GM19328 (cell line): ENCODE measurements around the gene LCE2D.
"Not testable (repeated sequence)": the region's sequence is repeated elsewhere in the genome, so short reads cannot be mapped to it uniquely, and the experiment has no call there.

Experiments used
- ATAC-seq: cut with Tn5 transposase; IDR thresholded peaks from one replicate; pipeline ENCODE4 v1.9.1; 2021; ENCODE audit warnings: mild to moderate bottlenecking, moderate library complexity; ENCODE audit not compliant: unreplicated experiment

The LCE2D gene, protein sequence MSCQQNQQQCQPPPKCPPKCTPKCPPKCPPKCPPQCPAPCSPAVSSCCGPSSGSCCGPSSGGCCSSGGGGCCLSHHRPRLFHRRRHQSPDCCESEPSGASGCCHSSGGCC

DNA sequence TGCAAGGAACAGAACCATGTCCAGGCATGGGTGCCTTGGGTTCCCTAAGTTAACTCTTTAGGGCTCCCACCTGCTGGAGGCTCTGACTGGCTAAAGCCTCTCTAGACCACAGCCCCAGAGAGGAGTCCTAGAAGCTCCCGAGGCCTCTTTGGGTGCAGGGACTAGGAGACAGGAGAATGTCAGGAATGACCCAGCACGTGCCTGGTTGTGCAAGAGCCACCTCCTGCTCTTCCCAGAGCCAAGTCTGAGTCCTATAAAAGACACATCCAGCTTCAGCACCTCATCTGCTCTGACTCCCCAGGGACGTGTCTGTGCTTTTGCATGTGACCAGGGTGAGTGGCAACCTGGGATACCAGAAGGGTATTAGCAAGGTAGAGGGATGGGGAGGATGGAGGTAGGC, at the start of gene LCE2D:
Gene LCE2D, plus strand, starts transcription at position 283 of the 400 bp plus-strand sequence. CDS start 726 bp downstream, outside the sequence.
- no peak for ATAC-seq

DNA sequence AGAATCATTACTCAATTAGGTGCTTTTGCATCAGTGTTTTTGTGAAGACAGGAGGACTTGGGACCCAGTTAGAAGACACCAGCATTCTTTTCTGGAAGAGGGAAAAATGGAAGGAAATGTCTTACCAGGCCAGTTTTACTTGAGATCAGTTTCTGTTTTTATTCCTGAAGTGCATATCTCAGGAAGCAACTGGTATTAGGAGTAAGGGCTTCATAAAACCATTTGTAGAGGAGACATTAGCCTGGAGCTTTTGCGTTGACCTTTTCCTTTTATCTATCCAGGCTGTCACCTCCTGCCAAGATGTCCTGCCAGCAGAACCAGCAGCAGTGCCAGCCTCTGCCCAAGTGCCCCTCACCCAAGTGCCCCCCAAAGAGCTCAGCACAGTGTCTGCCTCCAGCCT, 49.7 kb upstream of the LCE2D start, which contains the start of gene LCE3B:
Gene LCE3B, plus strand, starts transcription at position 301 of the 400 bp plus-strand sequence. Its CDS starts 0 bp downstream, at position 301.
- no peak for ATAC-seq

DNA sequence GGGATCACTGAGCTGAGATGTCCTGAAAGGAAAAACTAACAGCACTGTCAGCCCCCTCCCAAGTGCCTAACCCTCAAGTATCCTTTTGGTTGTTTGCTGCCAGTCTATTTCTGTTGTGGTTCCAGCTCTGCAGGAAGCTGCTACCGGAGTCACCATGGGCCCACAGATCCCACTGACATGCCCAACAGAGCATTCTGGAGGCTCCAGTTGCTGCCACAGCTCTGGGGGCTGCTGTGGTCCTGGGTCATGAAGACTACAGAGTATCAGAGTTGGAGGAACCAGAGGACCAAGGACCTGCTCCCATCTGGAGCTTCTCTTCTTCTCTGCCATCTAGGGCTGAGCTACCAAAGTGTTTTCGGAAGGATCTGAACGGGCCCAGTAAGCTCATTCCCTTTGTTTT, 41.2 kb upstream of the LCE2D start:
- ATAC-seq = no peak

DNA sequence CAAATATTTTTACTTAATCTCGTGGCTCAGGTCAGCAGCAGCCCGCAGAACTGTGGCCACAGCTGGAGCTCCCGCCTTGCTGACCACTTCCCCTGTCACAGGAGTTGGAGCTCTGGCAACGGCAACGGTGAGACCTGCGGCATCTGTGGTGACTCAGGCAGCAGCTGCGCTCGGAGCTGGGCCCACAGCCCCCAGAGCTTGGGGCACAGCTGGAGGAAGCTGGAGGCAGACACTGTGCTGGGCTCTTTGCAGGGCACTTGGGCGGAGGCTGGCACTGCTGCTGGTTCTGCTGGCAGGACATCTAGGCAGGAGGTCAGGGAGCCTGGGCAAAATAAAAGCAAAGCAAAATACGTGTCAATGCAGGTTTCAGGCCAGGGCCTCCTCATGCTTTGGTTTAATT, 40.4 kb upstream of the LCE2D start, which contains the start of gene LCE3A:
Gene LCE3A, minus strand, starts transcription at position 301 of the 400 bp plus-strand sequence. Its CDS starts 0 bp downstream, at position 301.
- ATAC-seq = no peak

DNA sequence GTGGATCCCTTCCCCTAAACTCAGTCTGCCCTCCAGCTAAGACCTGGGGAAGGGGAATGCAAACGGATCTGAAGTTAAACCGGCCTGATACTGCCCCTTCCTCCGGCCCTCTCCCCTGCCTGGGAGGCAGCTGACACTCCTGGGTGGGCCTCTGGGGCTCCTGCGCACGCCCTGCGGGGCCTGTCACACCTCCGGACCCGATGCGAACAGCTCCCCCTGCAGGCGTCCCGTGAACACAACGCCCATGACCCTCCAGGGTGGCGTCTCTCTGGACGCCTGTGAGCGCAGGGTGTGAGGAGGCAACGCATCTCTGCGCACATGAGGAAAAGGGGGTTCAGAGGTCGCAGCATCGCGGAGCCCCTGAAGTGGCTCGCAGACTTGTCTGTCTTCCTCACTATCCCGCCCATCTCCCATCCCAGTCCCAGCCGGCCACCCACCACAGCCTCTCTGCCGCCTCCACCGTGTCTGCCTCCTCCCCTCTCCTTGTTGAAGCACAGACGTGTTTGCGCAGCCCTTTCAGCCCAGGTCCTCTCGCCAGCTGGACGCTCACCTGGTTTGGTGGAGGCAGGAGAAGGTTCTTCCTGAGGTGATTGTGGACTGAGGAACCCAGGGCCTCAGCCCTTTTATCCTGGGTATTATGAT, 39.9 kb upstream of the LCE2D start:
- ATAC-seq = no peak

DNA sequence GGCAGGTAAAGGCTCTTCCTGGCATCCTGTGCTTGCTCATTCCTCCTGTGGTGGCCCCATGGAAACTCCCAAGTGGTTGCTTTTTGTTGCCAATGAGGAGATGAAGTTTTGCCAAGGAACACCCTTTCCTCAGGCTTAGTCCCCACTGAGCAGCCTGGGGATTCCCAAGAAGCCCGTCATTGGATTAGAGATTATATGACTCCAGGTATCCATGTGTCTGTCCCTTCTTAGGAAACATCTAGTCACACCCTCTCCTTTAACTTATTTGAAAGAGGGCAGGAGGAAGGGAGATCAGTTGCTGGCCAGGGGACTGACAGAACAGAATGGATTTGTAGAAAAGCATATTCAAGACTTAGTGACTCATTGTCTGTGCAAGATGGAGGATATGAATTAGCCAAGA, 36.4 kb upstream of the LCE2D start:
- no peak for ATAC-seq

DNA sequence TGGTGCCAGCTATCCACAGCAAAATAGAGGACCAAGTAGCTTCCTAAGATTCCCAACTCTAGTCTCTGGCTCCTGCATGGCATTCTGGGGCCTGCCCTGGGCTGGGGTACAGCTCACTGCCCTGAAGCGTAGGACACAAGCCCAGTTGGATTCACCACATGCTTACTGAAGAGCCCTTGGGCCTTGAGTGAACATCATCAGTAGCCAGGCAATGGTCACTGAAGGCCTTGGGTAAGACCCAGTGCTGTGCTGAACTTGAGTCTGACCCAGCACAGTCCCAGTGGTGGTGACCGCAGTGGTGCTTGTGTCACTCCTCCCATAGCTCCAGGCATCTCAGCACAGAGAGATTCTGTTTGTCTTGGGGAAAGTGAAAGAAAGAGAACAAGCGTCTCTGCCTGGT, 32.6 kb upstream of the LCE2D start:
- no peak for ATAC-seq

DNA sequence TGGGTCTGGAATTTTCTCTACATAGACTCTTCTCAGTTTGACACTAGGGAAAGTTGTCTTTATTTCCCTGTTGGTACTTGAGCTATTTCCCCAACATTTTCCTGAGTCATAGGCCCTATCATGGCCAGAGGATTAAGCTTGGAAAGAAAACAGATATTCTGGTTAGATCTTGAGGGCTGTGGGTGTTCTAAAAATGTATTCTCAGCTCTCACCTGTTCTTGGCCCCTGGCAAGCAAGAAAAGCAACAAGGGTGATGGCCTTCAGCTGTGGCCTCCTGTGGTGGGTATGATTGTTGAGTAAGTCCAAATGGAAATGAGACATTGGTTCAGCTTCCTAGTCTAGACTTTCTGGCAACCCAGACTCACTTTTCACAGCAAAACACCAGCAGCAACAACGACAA, 22.8 kb upstream of the LCE2D start:
- ATAC-seq = no peak

DNA sequence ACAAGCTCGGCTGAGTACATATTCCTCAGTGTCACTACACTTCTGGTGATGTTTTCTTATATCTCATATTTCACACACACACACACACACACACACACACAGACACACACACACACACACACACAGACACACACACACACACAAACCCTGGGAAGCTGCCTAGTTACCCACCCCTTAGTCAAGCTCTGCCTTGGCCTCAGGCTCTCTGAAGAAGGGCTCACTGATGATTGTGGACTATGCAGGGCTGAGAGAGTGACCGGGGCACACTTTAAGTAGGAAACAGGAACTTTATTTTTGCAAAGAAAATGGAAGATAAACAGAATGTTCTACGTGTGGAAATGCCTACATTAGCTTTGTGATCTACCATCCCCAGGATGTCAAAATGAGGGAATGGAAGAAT, 19.2 kb upstream of the LCE2D start:
- no peak for ATAC-seq

DNA sequence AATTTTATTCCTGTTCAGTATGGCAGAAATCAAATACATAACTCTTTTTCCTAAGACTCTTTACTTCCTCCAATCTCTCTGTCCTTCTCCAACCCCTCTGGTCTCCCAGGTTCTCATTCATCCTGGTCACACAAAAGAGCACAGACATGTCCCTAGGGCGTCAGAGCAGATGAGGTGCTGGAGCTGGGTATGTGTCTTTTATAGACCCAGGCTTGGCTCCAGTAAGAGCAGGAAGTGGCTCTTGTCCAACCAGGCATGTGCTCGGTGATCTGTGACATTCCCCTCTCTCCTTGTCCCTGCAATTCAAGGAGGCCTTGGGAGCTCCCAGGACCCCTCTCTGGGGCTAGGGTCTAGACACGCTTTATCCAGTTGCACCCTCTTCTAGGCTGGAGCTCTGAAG, 18.0 kb upstream of the LCE2D start:
- ATAC-seq = no peak

DNA sequence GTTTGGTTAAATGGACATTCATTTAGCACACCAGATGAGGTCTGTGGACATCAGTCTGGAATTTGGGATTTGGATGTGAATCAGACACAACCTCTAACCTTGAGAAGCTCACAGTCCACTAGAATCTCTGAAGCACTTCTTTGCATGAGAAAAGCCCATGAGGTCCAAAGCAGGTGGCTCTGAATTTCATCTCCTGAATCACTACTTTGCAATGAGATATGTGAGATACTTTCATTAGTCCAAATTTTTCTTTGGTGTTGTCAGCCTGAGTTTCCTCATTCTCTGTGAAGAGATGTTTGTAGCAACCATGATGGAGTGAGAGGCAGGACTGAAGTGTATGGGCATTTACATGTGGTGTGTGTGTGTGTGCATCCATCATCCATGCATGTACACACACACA, 16.5 kb upstream of the LCE2D start:
- ATAC-seq = no peak

DNA sequence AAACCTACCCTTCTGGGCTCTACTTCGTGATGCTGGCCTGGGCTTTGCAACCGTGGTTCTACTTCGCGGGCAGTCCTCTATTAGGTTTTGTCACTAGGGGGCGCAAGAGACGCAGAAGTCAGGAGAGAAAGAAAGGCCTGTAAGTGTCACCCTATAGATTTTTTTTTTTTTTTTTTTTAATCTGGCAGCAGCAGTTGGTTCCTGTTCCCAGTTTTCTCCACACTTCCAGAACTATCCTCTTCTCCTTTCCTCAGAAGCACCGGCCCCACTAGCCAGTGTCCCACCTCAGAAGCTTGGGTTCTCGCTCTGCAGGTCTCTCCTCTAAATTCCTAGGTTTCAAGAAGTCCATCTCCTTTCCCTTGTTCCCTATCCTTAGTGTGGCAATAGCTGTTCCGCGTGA, 9.1 kb upstream of the LCE2D start:
- no peak for ATAC-seq

DNA sequence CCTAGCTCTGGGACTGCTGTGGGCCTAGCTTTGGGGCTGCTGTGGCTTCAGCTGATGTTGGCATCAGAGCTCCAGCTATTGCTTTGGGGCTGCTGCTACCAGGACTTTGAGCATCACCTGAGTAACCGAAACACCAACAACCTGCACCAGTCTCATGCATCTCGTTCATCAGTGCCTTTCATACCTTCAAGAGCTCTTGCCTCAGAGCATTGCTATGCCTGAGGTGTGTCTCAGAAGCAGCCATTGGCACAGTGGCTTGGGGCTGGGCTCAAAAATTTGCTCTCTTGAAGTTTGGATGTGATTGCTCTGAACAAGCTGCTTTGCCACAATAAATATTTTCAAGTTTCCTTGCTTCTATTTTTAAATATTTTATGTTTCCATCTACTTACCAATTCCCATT, 6.7 kb upstream of the LCE2D start:
- no peak for ATAC-seq

DNA sequence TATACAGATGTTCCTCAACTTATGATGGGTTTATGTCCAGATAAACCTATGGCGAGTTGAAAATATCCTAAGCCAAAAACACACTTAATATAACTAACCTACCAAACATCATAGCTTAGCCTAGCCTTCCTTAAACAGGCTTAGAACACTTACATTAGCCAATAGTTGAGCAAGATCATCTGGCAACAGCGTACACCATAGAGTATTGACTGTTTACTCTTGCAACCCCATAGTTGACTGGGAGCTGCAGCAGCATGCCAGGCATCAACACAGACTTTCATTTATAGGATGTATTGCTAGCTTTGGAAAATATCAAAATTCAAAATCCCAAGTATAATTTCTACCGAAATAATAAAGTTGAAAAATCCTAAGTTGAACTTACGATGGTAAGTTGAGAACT, 5.5 kb upstream of the LCE2D start:
- no peak for ATAC-seq

DNA sequence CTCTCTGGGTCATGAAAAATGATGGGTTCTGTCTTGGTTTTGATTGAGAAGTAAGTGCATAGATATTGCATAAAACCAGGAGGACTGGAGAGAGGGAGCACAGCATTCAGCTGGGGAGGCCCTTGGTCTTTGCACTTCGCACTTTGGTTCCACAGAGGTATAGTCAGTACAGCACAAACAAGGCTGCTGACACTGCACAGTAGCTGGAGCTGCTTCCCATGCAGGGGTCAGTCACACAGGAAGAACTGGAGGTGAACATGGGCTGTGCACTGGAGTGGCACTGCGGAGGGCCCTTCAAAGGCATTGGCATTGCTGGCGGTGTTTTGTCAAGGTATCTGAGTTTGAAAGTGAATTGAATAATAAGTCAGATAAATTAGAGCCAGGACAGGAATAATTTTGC, 4.5 kb upstream of the LCE2D start:
- no peak for ATAC-seq

DNA sequence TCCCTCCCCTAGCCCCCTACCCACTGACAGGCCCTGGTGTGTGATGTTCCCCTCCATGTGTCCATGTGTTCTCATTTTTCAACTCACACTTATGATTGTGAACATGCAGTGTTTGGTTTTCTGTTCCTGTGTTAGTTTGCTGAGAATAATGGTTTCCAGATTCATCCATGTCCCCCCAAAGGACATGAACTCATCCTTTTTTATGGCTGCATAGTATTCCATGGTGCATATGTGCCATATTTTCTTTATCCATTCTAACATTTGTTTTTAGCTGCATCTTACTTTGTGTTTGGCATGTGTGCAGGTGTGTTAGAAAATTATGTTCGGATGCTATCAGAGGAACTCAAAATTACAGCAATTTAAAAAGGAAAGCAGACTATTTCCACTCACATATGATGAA, 3.0 kb downstream of the LCE2D start:
- ATAC-seq = not testable (repeated sequence)

DNA sequence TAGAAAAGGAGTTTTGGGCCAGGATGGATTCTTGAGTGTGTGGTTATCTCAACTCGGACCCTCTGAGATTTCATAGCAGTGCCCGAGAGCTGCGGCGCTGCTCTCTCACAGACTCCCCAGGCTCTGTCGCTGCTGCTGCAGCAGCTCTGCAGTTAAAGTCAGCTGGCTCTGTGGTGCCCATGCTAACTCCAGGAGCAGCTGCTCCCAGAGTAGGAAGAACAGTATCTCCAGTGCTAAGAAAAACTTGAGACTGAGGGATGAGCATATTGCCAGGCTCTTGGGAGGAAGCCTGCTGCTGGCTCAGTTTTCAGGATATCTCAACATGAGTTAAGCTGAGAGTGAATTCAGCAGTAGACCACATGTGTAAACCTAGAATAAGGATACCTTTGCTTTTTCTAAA, 4.5 kb downstream of the LCE2D start:
- no peak for ATAC-seq

DNA sequence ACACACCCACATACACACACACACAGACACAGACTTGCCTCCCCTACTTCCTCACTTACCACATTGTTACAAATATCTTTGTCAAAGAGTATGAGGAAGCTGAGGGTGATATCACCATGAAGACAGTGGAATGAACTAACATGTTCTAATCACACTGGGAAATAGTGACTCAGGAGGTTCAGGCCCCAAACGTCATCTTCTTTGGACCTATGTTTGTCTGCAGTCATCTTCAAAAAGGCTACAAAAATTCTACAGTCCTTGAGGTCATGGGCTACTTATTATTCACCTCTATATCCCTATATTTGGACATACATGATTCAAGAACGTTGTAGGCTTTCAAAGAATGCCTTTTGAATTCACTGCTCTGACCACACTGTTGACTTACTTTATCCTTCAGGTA, 9.8 kb downstream of the LCE2D start:
- no peak for ATAC-seq

DNA sequence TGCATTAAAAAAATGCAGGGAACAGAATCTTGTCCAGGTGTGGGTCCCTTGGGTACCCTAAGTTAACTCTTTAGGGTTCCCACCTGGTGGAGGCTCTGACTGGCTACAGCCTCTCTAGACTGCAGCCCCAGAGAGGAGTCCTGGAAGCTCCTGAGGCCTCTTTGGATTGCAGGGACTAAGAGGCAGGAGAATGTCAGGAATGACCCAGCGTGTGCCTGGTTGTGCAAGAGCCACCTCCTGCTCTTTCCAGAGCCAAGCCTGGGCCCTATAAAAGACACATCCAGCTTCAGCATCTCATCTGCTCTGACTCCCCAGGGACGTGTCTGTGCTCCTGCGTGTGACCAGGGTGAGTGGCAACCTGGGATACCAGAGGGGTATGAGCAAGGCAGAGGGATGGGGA, 11.8 kb downstream of the LCE2D start, which contains the start of gene LCE2C:
Gene LCE2C, plus strand, starts transcription at position 297 of the 400 bp plus-strand sequence. CDS start 737 bp downstream, outside the sequence.
- not testable (repeated sequence) for ATAC-seq

DNA sequence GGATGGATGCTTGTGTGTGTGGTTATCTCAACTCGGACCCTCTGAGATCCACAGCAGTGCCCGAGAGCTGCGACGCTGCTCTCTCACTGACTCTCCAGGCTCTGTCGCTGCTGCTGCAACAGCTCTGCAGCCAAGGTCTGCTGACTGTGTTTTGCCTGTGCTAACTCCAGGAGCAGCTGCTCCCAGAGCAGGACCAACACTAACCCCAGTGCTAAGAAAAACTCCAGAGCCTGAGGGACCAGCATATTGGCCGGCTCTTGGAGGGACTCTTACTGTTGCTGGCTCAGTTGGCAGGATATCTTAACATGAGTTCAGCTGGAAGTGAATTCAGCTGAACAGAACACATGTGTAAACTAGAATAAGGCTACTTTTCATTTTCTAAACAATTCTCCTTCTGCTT, 16.3 kb downstream of the LCE2D start:
- no peak for ATAC-seq

DNA sequence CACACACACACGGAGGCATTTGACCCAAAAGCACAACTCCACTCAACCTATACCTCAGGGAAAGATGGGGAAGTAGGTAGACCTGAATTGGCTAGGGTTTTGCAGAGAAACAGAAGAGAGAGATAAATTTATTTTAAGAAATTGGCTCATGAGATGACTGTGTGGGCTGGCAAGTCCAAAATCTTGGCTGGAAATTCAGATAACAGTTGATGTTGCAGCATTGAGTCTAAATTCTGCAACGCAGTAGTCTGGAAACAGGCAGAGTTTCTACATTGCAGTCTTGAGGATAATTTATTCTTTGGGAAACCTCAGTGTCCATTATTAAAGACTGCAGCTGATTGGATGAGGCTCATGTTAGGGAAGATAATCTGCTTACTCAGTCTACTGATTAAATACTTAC, 18.4 kb downstream of the LCE2D start:
- no peak for ATAC-seq

DNA sequence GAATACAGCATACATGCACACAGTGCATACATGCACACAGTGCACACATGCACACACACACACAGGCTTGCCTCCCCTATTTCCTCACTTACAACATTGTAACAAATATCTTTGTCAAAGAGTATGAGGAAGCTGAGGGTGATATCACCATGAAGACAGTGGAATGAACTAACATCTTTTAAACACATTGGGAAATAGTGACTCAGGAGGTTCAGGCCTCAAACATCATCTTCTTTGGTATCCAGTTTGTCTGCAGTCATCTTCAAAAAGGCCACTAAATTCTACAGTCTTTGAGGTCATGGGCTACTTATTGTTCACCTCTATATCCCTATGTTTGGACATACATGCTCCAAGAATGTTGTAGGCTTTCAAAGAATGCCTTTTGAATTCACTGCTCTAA, 20.7 kb downstream of the LCE2D start:
- no peak for ATAC-seq

DNA sequence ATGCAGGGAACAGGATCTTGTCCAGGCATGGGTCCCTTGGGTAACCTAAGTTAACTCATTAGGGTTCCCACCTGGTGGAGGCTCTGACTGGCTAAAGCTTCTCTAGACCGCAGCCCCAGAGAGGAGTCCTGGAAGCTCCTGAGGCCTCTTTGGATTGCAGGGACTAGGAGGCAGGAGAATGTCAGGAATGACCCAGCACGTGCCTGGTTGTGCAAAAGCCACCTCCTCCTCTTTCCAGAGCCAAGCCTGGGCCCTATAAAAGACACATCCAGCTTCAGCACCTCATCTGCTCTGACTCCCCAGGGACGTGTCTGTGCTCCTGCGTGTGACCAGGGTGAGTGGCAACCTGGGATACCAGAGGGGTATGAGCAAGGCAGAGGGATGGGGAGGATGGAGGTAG, 22.6 kb downstream of the LCE2D start, which contains the start of gene LCE2B:
Gene LCE2B, plus strand, starts transcription at position 301 of the 400 bp plus-strand sequence. CDS start 721 bp downstream, outside the sequence.
- not testable (repeated sequence) for ATAC-seq
